Activated CD8-positive, alpha-beta memory T cell treated with anti-CD3 and anti-CD28 coated beads for 1 hour (primary cell): ENCODE measurements around the gene BSND.

ENCODE experiments used
- DNase-seq, 2 donors: peaks; one replicate each; pipeline ENCODE4 v3.0.0-alpha.2; 2020; ENCODE audit warnings: low read depth in 1 of 2; ENCODE audit errors: extremely low read depth in 1 of 2

Gene BSND

DNA sequence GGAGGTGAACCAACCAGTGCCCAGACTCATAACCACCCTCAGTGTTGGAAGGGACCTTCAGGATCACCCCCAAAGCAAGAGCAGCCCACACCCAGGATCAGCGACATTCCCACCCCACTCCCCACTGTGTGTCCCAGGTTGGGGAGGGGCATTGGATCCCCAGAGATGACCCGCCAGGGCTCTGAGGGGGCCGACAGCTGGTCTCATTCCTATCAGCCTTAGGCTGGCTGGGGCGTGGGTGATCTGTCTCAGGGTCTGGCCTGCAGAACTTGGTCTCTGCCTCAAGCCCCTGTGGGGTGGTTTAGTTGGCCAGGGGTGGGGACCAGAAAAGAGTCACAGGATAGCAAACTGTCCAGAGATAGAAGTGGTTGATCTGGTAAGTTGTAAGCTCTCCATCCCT, 7.8 kb upstream of the BSND start:
- no peak for DNase-seq

DNA sequence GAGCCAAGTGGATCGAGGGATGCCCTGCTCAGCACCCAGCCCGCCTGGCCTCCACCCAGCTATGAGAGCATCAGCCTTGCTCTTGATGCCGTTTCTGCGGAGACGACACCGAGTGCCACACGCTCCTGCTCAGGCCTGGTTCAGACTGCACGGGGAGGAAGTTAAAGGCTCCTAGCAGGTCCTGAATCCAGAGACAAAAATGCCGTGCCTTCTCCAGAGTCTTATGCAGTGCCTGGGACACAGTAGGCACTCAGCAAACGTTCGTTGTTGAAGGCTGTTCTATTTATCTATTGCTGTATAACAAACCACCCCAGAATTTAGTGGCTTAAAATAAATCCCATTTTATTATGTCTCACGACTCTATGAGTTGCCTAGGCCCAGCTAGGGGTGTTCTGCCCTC, 6.8 kb upstream of the BSND start:
- DNase-seq: no peak

DNA sequence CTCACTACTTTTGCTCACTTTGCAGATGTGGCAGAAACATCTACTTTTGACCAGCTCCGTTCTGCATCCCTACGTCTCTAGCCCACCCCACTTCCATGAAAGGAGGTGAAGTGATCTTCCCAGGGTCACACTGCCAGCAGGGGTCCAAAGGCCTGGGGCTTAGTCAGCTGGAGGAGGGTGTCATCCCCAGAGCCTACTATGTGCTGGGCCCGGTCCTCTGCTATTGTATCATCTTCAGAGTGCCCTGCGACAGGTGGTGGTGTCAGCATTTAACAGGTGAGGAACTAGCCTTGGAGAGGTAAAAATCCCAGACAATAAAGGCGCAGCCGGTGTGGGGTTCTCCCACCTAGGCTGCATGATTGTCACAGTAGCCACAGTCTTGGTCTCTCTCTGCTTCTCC, 5.6 kb upstream of the BSND start:
- no peak for DNase-seq

DNA sequence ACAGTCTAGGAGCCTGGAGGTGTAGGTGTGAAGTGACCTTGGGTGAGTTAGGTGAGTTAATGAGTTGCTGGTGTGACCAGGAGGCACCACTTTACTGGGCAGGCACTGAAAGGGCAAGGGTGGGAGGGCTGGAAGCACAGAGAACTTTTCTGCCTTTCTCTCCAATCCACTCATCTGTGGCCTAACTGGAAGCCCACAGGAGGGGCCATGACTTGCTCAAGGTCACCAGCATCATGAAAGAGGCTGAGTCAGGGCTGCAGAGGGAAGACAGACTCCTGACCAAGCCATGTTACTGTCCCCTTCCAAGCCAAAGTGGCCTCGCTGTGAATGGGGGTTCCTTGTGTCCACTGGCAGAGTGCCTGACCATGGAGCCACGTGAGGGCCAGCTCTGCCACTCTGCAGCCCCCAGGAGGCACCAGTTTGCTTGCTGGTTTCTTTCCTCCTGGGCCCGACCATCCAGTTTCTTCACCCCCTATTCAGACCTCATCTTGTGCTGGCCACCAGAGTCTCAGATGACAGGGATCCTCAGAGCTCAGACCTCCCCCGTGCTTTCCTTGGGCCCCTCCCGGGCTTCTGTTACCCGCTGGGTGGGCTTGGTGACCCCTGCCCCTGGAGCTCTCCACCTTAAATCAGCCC, 4.3 kb upstream of the BSND start:
- DNase-seq: no peak

DNA sequence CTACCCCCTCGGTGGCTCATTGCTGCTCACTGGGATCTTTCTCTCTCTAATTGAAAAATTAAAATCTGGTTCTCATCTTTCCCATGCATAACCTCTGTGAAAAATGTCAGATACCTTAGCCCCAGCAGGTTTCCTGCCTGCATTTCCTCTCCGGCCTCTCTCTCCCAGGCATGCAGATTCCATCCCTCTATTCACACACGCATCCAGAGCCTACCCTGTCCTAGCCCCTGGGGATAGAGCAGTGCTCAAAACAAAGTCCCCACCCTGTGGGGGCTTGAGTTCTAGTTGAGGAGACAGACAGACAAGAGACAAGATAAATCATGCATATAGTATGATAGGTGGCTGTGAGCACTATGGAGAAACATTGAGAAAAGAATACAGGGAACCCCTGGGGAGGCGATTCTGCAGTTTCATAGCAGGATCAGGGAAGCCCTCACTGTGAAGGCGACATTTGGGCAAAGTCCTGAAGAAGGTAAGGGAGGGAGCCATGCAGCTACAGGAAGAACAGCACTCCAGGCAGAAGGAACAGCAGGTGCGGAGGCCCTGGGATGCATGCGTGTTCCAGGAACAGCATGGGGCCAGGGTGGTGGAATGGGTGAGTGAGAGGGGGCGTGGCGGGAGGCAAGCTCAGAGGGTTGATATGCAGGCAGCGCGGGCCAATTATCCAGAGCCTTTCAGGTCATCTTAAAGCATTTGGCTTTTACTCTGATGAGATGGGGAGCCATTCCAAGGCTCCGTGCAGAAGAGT, 3.5 kb upstream of the BSND start:
- no peak for DNase-seq

DNA sequence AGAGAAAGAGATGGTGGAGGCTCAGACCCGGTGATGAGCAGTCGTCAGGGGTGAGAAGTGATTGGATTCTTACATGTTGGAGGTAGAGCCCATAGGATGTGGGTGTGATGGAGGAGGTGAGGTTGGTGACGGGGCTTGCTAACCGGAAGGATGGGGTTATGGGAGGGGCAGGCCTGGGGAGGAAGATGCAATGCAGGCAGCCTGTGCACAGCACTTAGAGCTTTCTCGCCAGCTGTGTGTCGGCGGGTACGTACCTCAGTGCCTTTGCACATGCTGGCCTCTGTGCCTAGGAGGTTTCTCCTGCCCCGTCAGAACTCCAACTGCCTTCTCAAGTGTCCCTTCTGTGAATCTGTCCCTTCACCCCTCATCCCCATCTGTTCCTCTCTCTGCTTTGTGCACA, 2.9 kb upstream of the BSND start:
- DNase-seq: no peak

DNA sequence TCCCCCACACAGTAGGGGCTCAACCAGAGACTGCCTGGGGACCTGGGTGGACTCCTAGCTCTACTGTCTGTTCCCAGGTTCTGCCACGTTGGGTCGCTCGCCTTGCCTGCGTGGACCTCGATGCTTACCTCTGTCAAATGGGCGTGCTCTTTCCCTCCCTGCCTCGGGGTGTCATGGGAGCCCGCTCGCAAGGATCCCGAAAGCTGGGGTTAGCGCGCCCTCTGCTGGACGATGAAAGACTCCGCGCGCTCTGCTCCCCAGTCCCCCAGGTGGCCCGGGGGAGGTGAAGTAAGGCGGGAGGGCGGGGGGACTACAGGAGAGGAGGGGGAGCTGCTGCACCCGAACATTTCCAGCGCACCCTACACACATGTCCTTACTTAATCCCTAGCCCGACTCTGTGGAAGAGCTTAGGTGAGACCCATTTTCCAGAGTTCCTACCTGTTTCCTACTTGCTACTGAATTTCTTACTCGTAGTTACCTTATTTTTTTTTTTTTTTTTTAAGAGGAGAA, 2.3 kb upstream of the BSND start:
- peak; percentile 11 to 69 for DNase-seq

DNA sequence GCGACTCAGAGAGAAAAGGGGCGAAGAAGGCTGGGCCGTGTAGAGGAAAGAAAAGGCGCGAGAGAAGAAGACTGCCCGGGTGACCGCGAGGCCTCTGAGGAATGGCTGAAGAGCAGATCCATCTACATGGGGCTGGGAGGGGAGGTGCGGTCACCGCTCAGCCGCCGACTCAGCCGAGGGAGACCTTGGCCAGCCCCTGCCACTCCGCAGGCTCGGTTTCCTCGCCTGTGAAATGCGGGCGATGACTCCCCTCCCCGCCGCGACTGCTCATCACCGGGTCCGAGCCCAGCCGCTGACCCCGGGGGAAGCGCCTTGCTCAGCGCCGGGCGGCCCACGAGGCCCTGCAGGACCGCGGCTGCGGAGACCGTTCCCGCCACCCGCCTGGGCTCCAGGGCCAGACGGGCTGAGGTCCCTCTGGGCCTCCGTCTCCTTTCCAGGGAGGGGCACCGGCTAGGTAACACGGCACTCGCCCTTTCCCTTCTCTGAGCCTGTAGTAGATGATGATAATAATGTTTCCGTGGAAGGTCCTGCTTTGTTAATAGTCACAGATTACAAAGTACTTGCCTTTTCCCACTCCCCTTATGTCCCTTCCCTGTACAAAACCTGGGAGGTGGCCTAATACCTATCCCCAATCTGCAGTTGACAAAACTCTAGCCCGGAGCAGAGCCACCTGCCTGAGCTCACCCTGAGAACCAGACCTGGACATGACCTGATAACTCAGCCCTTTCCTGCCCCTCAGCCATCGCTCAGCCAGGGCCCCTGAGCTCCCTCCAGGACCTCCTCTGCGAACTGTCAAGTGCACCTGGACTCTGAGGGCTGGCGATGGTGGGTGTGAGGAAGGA, 1.6 kb upstream of the BSND start:
- no peak for DNase-seq

DNA sequence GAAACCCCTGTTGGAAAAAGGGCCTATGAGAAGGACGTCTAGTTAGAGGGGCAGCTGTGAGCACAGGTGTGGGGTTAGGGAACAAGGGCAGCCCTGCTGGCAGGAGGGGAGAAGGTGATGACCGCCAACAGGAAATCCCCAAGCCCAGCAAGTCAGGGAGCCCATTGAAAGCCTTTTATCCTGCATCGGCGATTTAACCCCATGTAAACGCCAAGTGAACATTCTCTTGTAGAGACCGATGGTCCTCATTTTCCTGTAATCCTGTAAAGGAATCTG, 1.1 kb upstream of the BSND start:
- DNase-seq: no peak

DNA sequence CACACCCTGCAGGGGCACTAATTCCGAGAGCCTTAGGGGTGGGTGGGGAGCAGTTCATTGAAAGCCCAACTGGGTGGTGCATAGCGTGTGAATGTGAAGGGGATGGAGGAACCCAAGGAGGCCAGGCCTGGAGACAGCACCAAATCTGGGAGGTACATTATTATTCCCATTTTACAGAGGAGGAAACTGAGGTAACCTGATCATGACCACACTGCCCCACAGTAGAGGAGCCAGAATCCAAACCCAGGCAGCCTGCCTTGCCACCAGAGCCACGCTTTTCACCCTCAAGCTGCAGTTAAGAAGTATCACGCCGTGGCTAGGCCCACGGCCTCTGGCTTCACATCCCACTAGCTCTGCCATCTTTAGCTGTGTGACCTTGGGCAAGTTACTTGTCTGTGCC, 633 bp upstream of the BSND start:
- DNase-seq: no peak

DNA sequence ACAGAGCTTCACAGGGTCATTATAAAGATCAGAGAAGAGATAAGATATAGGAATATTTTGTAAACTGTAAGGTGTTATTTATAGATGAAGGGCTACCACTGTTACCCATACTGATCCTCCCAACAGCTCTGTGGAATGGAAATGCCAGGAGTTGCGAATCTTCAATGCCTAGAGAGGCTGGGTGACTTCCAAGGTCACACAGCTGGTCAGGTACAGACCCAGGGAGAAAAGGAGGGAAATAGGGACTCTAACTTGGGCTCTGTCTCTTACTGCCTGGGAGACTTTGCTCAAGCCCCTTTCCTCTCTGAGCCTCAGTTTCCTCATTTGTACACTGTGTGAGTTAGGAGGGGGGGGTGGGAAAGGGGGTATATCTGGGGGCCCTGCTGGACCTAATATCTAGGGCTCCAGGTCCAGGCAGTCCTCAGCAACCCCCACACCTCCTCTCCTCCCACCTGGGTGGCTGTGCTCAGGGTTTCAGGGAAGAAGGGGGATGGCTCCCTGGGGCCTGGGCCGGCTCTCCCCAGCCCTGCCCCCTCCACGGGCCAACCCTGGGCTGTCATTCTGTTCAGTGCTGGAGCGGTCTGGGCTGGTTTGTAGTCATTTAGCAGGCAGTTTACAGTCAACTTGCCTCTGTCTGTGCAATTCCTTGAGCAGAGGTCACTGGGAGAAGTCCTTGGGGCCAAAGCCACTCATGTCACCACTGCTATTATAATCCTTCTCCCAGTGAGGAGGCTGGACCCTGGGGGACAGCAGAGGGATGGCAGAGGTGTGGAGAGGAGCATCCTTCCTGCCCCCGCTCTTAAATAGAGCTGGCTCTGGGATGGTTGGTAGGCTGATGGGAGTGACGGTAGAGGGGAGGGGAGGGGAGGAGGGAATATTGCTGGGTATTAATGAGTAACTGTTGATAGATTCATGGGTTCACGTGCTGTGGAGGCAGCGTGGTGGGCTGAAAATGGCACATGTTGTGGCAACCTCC, 1.7 kb downstream of the BSND start:
- DNase-seq: no peak

DNA sequence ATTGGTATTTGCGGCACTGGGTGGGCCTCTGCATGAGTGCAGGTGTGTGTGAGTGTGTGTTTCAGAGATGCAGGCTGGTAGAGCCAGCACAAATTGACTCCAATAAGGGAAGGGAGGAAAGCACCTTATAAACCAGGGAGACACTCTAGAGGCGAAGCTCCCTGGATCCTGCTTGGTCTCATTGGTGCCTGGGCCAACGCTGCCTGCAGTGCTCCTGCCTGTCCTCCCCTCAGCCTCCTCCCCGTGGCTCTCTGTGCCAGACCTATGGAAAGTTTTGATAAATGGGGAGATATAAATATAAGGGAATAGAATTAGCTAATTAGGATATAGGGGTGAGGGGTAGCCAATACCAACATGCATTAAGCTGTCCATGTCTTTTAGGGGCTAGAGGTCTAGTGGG, 2.6 kb downstream of the BSND start:
- no peak for DNase-seq

DNA sequence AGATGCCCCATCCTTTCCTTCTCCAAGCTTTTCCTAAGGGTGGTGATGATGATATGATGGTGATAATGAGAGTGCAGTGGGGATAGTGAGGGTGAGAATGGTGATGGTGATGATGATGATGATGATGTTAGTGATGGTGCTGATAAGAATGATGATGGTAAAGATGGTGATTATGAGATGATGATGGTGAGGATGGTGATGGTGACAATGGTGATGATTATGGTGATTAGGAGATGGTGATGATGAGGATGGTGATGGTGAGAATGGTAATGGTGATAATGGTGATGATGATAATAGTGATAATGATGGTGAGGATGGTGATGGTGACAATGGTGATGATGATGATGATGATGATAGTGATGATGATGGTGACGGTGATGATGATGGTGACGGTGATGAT, 4.0 kb downstream of the BSND start:
- no peak for DNase-seq

DNA sequence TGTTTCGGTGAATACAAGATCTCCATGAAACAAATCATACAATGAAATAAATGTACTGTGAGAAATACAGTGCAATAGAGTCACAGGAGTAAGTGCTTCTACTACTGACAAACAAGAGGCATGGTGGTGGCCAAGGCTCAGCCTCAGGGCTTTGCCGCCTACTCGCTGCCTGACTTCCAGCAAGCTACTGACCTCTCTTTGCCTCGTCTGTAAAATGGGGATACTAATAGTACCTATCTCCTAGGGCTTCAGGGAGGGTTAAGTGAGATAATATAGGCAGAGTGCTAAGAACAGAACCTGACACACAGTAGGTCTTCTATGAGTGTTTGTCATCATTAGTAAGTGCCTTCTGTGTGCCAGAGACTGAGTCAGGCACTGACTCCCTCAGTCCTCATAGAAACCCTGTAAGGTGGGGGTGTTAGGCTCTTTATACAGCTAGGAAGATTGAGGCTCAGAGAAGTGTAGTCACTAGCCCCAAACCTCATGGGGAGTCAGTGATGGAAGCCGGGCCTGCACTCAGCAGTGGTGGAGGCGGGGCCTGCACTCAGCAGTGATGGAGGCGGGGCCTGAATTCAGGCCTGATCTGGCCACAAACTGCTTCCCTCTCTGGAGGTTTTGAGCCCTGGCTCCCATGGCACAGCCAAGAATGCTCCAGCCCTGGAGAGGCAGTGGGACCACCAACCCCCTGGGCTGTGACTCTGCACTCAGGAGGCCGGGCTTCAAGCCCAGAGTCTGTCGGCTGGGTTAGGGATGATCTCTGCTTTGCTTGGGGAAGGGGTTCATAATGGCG, 6.8 kb downstream of the BSND start:
- no peak for DNase-seq

DNA sequence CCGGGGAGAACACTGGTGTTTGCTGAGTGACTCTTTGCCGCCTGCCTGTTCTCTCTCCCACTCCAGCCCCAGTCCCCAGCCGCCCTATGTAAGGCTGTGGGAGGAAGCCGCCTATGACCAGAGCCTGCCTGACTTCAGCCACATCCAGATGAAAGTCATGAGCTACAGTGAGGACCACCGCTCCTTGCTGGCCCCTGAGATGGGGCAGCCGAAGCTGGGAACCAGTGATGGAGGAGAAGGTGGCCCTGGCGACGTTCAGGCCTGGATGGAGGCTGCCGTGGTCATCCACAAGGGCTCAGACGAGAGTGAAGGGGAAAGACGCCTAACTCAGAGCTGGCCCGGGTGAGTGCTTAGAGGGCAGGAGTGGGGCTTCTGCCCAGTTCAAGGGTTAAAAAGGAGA, 8.2 kb downstream of the BSND start:
- DNase-seq: no peak

DNA sequence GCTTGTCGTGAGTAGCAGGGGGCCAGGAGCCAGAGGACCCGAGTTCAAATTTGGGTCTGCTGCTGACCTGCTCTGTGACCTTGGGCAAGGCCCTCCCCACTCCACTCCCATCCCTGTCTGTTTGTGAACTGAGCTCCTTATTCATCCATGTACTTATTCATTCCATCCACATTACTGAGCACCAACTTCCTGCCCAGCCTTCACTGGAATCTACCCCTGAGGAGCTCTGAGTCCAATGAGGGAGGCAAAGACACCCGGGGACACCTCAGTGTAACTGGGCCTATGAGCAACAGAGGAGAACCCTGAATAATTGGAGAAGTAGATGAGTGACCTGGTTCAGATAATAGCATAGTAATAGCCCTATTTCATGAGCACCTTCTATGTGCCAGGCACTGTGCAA, 8.9 kb downstream of the BSND start:
- no peak for DNase-seq

DNA sequence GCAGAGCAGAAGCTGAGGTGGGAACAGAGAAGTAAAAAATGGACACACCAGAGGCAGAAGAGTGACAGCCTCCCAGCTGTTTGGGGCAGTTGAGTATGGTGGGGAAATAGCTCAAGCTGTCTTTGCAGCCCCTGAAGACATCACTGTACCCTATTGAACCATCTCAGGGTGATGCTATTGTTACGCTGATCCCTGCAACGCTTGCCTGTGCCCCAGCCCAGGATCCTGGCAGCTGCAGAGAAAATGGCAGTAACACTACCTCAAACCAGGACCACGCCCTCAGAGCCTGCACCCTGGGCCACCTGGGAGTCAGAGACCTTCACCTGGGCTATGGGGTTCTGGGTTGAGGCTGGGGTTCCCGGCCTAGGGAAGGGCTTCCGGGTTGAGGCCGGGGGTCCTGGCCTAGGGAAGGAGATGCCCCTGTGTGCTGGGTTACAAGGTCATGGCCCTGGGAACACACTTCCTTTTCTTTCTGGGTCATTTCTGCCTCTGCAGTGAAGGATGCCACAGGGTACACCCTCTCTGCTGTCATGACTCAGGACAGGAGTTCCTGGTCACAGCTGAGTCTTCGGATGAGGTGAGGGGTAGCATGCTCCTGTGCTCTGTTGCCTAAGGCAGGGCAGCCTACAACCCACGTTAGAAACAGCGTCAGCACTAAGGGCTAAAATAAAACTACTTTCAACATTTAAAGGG, 11.6 kb downstream of the BSND start:
- DNase-seq: no peak

DNA sequence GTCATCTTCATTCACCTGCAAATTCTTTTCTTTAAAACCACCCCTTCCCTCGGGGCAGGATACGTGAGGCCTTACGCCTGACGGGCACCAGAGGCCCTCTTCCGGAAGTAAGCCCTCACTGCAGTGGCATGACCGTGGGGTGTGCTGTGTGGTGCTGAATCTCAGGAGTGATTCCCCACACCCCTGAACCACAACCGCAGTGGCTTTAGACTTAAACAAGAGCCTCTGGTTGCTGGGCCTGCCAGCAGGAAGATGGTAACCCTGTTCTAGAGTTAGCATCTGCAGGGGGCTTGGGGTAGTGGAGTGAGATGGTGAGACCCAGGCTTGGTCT, 12.1 kb downstream of the BSND start:
- DNase-seq: no peak

DNA sequence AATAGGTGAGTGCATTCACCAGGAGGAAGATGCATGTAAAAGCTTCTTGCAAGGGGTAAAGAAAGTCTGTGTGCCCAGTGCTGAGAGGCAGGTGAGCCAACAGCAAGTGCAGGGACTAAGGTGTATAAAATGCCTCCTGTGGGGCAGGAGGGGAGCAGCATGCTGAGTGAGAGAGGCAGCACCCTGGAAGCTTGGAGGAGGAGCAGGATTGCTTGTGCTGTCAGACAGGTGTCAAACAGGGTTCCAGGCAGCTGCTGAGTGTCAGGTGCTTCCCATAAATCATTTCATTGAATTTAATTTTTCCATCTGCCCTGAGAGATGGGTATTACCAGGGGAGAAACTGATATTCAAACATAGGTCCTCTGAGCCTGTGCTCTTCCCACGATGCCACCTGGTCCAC, 13.9 kb downstream of the BSND start:
- DNase-seq: no peak

DNA sequence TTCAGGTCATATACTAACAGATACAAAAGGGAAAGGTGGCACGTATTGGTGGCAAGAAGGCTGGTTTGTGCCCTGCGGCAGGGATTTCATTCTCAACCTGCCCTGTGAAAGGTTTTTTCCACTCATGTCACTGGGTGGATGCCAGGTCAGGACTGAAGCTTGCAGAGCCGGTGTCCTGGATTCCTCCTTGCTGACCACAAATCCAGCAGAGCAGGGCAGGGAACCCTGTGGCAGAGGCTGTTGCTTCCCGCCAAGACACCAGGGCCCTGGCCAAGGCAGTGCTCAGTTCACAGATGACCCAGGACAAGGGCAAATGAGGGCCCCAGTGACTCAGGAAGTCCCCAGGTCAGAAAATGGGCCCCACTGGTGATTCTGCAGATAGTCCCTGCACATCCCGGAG, 16.4 kb downstream of the BSND start:
- no peak for DNase-seq
